ENCODE results near the gene TGFA. TPM values are rescaled to one million over a fixed set of nuclear protein-coding genes. Genes with fewer than 3 reads are reported as not detected.
A peak's percentile ranks its signal among the peaks of the same experiment; 100 is the strongest.

The TGFA gene
- polyA plus RNA-seq (ENCODE audit: insufficient read depth in 1 of 5, insufficient read length in 5 of 5, low replicate concordance in 1 of 5), result under 1 TPM; 0.36 to 0.77 (median 0.54) TPM
- long read RNA-seq, donor 1, result 0 reads
- long read RNA-seq, donor 2, result 0 reads
- long read RNA-seq, donor 3, full-length matches to known transcripts, result 1 of 1 reads
- long read RNA-seq, donor 3, partial matches to known transcripts, result 0 of 1 reads
- long read RNA-seq, donor 3, other reads (novel, unspliced or antisense), result 0 of 1 reads
- long read RNA-seq, donor 4, result 0 reads
- long read RNA-seq, donor 5, partial matches to known transcripts, result 0 of 1 reads
- long read RNA-seq, donor 5, other reads (novel, unspliced or antisense), result 0 of 1 reads
- long read RNA-seq, donor 6, result 0 reads
- long read RNA-seq, donor 7, result 0 reads
- long read RNA-seq, donor 8, result 0 reads

- DNase-seq, result peak; percentile 36 to 48
These were observed at the start of gene TGFA for GRCh38 chr2:70553584-70554337. TSS of gene TGFA (minus strand) at chr2:70553826. CDS start at chr2:70553767, 59 bp downstream.

GRCh38 chr2:70603066-70603465 lies 49.4 kb upstream of the TGFA start:
- DNase-seq, result no peak

DNA sequence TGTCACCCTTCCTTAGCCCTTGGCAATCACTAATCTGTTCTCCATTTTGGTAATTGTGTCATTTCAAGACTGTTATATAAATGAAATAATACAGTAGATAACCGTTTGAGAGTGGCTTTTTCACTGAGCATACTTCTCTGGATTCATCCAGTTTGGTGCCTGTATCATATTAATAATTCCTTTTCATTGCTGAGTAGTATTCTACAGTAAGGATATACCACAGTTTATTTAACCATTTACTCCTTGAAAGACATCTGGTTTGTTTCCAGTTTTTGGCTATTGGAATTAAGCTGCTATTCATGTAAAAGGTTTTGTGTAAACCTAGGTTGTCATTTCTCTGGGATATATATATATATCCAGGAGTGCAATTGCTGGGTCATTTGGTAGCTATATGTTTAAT lies 44.6 kb upstream of the TGFA start:
- DNase-seq, result no peak

GRCh38 chr2:70596739-70597138 lies 43.1 kb upstream of the TGFA start:
- no peak for DNase-seq

GRCh38 chr2:70596293-70596692 lies 42.7 kb upstream of the TGFA start:
- no peak for DNase-seq

DNA sequence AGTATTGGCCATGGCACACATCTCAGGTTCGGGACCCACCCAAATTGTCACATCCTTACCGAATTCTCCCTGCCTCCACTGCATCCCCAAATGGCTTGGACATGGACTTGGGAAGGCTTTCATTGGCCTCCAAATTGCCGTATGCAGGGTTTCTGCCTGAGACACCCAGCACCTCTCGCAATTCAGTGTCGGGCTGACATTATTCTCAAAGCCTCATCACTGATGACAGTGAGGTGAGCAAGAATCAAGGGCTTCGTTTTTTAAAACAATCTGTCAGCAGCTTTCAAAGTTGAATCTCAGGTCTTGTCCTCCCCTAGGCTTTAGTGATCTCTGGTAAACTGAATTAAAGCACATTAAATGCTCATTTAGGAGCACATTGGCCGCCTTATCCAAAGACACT lies 29.5 kb upstream of the TGFA start:
- DNase-seq, result no peak

- no peak for DNase-seq
These were observed 26.7 kb upstream of the TGFA start for GRCh38 chr2:70580352-70580751.

DNA sequence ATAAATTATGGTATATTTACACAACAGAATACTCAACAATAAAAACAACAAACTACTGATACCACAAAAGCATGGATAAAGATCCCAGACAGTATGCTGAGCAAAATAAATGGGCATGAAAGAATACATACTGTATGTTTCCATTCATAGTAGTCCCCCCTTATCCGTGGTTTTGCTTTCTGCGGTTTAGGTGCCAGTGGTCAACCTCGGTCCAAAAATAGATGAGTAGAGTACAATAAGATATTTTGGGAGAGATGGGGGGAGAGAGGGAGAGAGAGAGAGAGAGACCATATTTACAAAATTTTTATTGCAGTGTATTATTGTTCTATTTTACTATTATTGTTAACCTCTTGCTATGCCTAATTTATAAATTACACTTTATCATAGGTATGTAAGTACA lies 21.0 kb upstream of the TGFA start:
- no peak for DNase-seq

GRCh38 chr2:70574109-70574508 lies 20.5 kb upstream of the TGFA start:
- no peak for DNase-seq

- no peak for DNase-seq
These were observed 16.5 kb upstream of the TGFA start for GRCh38 chr2:70570041-70570661.

DNA sequence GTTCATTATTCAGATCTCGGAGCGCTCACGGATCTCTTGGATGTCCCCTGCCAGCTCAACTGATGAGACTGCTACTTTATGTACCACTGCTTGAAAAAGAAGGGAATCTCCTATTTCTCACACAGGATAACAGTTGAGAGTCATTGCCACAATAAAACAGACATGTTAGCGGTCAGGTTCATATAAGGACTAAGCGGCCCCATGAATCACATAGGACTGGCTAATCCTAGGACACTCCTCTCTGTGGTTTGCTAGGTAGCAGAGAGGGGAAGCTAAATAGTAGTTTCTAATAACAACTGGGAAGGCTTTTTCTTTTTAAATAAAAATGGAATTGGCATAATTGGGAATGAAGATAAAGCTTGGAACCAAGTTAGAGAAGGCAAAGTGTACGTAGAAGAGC lies 15.9 kb upstream of the TGFA start:
- no peak for DNase-seq

DNA sequence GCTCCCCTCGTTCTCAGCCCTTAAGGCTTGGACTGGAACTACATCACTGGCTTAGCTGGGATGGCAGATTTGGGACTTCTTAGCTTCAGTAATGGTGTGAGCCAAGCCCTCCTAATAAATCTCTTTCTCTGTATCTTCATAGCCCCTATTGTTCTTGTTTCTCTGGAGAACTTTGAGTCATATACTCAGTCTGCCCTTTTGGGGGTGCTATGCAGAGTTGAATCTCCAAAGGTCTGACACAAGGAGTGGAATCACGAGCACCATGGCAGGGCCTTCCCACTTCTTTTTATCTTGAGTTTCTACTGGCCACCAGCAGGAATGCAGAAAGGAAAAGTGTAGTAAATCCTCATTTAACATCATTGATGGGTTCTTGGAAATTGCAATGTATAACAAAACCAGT lies 13.3 kb upstream of the TGFA start:
- no peak for DNase-seq

- DNase-seq, result no peak
These were observed 12.8 kb upstream of the TGFA start for GRCh38 chr2:70566464-70566863.

- DNase-seq, result no peak
These were observed 11.6 kb upstream of the TGFA start for GRCh38 chr2:70565039-70565731.

- no peak for DNase-seq
These were observed 8.3 kb upstream of the TGFA start for GRCh38 chr2:70561893-70562292.

DNA sequence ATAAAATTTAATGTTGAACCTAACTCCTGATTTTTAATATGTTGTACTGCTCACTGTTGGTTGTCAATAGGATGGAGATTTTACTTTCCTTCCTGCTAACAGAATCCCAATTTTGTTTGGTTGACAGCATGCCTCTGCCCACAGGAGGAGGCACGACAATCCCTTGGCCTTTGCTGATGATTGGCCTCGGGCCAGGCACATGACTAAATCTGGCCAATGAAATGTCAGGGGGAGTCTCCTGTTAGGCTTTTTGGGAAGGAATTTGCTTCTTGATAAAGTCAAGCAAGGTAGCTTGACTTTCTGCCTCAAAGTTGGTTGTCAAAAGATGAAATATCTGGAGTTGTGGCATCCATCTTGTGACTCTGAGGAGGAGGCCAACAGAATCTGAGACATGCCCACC lies 6.8 kb upstream of the TGFA start:
- no peak for DNase-seq

- no peak for DNase-seq
These were observed 6.4 kb upstream of the TGFA start for GRCh38 chr2:70560040-70560439.

DNA sequence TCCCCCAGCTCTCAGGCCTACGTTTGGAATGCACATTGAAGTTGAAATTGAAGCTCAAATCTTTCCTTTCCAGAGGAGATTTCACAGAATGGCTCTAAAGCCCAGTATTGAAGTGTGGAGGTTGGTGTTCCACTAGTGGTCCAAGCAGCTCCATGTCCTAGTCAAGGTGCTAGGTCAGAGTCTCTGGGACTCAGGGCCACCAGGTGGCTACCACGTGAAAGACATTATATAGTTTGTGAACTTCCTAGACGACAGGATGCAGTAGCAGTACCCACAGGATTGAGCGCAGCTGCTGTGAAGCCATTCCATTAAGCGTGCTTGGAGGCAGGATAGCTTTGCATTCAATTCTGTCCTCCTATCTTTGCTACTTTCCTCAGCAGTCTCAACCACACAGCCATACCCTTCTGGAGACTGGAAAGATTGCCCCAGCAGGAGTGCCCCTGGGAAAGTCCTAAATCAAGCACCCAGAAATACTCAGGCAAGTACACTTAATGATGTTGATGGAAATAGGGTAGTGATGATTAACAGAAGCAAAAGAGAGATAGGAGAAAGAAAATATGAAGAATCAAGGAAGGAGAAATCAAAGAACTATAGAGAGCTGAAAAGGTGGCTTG lies 4.7 kb upstream of the TGFA start:
- DNase-seq, result no peak

GRCh38 chr2:70557171-70557838 lies 3.7 kb upstream of the TGFA start:
- DNase-seq, result peak in 1 of 2 donors; percentile 16

- no peak for DNase-seq
These were observed 3.0 kb upstream of the TGFA start for GRCh38 chr2:70556608-70557007.

DNA sequence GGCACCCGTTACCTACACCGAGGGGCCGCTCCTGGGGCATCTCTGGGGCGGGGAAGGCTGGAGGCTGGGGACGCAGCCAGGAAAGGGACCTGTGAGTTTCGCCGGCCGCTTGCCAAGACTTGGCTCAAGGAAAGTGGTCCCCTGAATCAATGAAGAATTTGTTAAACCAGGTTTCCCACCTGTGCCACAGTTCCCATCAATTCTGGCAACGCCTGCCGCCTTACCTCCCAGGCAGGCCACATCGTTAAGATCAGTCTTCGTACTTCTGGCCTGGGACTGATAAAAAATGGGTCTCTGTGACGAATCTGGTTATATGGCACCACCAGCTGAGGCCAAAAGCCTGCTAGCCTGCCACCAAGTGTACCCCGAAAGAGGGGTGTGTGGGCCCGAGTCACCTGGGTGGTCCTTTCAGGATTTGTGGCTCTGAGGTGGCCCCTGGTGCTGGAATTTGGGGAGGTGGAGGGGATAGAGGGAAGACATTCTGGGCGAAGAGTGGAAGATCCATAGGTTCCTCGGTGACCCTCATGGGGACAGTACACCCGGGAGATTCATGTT lies 789 bp upstream of the TGFA start:
- no peak for DNase-seq

Measured in right lung (tissue), 10 donors.